K562 (cell line): ENCODE data around the gene KCNH2. TPM values are rescaled to one million over a fixed set of nuclear protein-coding genes. Genes with fewer than 3 reads are reported as not detected.

Experiments used
- BCOR ChIP-seq: fragments of 450-650 bp; IDR thresholded peaks from 2 replicates; pipeline ENCODE4 v1.6.1; 2016
- CEBPB ChIP-seq: fragments of 450-650 bp; IDR thresholded peaks from 2 replicates; pipeline ENCODE4 v1.6.1; 2016; ENCODE audit warnings: missing genetic modification characterization, missing compliant biosample characterization
- CUX1 ChIP-seq: fragments of 200-800 bp; sonication (Bioruptor generic); IDR thresholded peaks from 2 replicates; pipeline ENCODE4 v1.6.1; 2016; ENCODE audit warnings: missing genetic modification characterization, missing compliant biosample characterization
- EP300 ChIP-seq: IDR thresholded peaks from 2 replicates; pipeline ENCODE4 v1.6.1; 2012; ENCODE audit warnings: low read length, improper control_type of control experiment
- ERF ChIP-seq: fragments of 450-650 bp; formaldehyde crosslinking; IDR thresholded peaks from 2 replicates; pipeline ENCODE4 v1.4.0; 2020; ENCODE audit warnings: mild to moderate bottlenecking, mixed read lengths
- FOXA1 ChIP-seq: fragments of 450-650 bp; IDR thresholded peaks from 2 replicates; pipeline ENCODE4 v1.6.1; 2016; ENCODE audit warnings: mild to moderate bottlenecking, borderline replicate concordance
- HBP1 ChIP-seq: fragments of 450-650 bp; formaldehyde crosslinking; IDR thresholded peaks from 2 replicates; pipeline ENCODE4 v1.4.0; 2022; ENCODE audit warnings: missing genetic modification characterization
- HINFP ChIP-seq: fragments of 450-650 bp; conservative IDR thresholded peaks from 2 replicates; pipeline ENCODE4 v1.6.1; 2016; ENCODE audit warnings: missing genetic modification characterization, low read depth, mild to moderate bottlenecking, control low read depth, missing compliant biosample characterization
- HOXB6 ChIP-seq: fragments of 250-450 bp; sonication (Bioruptor Pico); IDR thresholded peaks from 2 replicates; pipeline ENCODE4 v1.5.1; 2022; ENCODE audit warnings: mild to moderate bottlenecking, borderline replicate concordance
- JUND ChIP-seq, 2 experiments: IDR thresholded peaks; 2 replicates in 1 of 2; 3 replicates in 1 of 2; pipeline ENCODE4 v1.6.1; 2011; ENCODE audit warnings: borderline replicate concordance in 2 of 2, low read depth in 2 of 2, low read length in 2 of 2, improper control_type of control experiment in 1 of 2, missing biosample characterization in 1 of 2, missing genetic modification characterization in 1 of 2, missing genetic modification reagents in 1 of 2
- PHF21A ChIP-seq: fragments of 450-650 bp; IDR thresholded peaks from 2 replicates; pipeline ENCODE4 v1.6.1; 2017; ENCODE audit warnings: low read depth, borderline replicate concordance
- PHTF2 ChIP-seq: fragments of 250-450 bp; sonication (Bioruptor Pico); IDR thresholded peaks from 2 replicates; pipeline ENCODE4 v1.5.0; 2021; ENCODE audit warnings: mild to moderate bottlenecking
- SAFB2 ChIP-seq: fragments of 200-400 bp; formaldehyde crosslinking; IDR thresholded peaks from 2 replicates; pipeline ENCODE4 v1.6.1; 2018; ENCODE audit warnings: borderline replicate concordance, low read length, low read depth, moderate library complexity; ENCODE audit not compliant: severe bottlenecking
- TFAP4 ChIP-seq: sonication (generic); formaldehyde crosslinking; IDR thresholded peaks from 2 replicates; pipeline ENCODE4 v1.8.0; 2022; ENCODE audit warnings: missing genetic modification reagents, mild to moderate bottlenecking, moderate library complexity, borderline replicate concordance
- TFE3 ChIP-seq: fragments of 450-650 bp; formaldehyde crosslinking; IDR thresholded peaks from 2 replicates; pipeline ENCODE4 v1.4.0; 2020; ENCODE audit warnings: mild to moderate bottlenecking, mixed read lengths
- ZNF212 ChIP-seq: fragments of 450-650 bp; formaldehyde crosslinking; IDR thresholded peaks from 2 replicates; pipeline ENCODE4 v1.4.0; 2020; ENCODE audit warnings: mild to moderate bottlenecking
- ZNF347 ChIP-seq: fragments of 450-650 bp; formaldehyde crosslinking; IDR thresholded peaks from 2 replicates; pipeline ENCODE4 v1.4.0; 2020; ENCODE audit warnings: low read depth, mild to moderate bottlenecking, moderate library complexity
- polyA plus RNA-seq, 8 experiments: library from polyadenylated mRNA; depleted of rRNA in 4 of 8; stranded (reverse) in 5 of 8; unstranded in 3 of 8; fragments of >200 nt; fragmentation: Nextera tagmentation in 2 of 8; fragmentation: Illumina TruSeq in 1 of 8; extraction: Ambion mirVana in 2 of 8; extraction: Trizol in 1 of 8; gene quantifications; 2 replicates each; pipeline versions ENCODE4 v1.2.1 to v1.2.3, GENCODE V29; 2011 to 2014; ENCODE audit warnings: inconsistent platforms in 1 of 8, missing spikeins in 1 of 8
- total RNA-seq, 7 experiments: library from RNA; depleted of rRNA in 6 of 7; stranded (reverse); fragments of >200 nt in 6 of 7; fragmentation: Illumina TruSeq in 2 of 7; extraction: Trizol in 2 of 7; gene quantifications; 2 replicates each; pipeline versions ENCODE4 v1.2.1 to v1.2.3, GENCODE V29; 2011 to 2021; ENCODE audit warnings: low replicate concordance in 1 of 7

Gene KCNH2
- total and polyA plus RNA-seq, 9 of the 15 experiments (the other 6 are each of a cell fraction or from before 2014, with no cell fraction given) = 18.1 to 368 (median 218) TPM

DNA sequence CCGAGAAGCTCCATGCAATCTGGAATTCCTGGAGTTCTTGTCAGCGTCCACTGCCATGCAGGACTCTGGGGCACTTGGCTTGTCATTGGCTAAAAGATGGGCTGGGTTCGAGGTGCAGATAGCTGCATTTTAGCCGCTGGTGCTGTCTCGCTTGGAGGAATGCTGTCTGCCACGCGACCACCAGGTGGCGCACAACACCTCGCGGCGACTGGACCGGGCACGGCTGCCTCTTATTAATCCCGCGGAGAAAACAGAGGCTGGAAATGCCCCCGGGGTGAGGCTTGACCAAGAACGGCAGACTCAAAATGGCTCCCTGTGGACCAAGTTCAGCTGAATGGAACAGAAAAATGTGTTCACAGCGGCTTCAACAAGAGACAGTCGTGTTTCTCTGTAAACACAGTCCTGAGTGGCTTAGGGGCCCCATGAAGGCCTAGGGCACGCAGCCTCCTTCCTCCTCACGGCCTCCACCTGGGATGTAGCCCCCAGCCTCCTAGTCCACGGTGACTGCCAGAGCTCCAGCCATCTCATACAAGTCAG, 79.6 kb downstream of the KCNH2 start (continued):
- TF ChIP-seq TFAP4 (CRISPR knock-in tag) (peak; percentile 76; the same call in 1 of the 2 replicates), HOXB6 (peak; percentile 40; the same call in 1 of the 2 replicates), ERF (CRISPR knock-in tag) (no peak), SAFB2 (no peak), PHF21A (no peak), ZNF347 (no peak), ZNF212 (CRISPR knock-in tag) (no peak), CUX1 (no peak), JUND (IDR thresholded peaks at IDR 0.05; ENCODE audit: borderline replicate concordance, low read depth, low read length) (peak; percentile 52; the same call in 1 of the 2 replicates), JUND (tag; IDR thresholded peaks at IDR 0.05; ENCODE audit: borderline replicate concordance, low read depth, low read length) (no peak; the same call in 2 of the 3 replicates), HINFP (tag) (no peak), PHTF2 (CRISPR knock-in tag) (no peak), EP300 (peak; percentile 17; the same call in 1 of the 2 replicates), TFE3 (CRISPR knock-in tag) (no peak), HBP1 (CRISPR knock-in tag) (no peak), CEBPB (tag) (no peak), BCOR (0 out of 2 replicates have a peak, but pooled peaks have one; percentile 59), FOXA1 (no peak)
